ENCODE data around the gene CZIB. TPM values are rescaled to one million over a fixed set of nuclear protein-coding genes. Genes with fewer than 3 reads are reported as not detected.

CZIB gene
- total RNA-seq, 4 donors from 2014 or later, result 38.3 to 51.4 (median 44.9) TPM

DNA sequence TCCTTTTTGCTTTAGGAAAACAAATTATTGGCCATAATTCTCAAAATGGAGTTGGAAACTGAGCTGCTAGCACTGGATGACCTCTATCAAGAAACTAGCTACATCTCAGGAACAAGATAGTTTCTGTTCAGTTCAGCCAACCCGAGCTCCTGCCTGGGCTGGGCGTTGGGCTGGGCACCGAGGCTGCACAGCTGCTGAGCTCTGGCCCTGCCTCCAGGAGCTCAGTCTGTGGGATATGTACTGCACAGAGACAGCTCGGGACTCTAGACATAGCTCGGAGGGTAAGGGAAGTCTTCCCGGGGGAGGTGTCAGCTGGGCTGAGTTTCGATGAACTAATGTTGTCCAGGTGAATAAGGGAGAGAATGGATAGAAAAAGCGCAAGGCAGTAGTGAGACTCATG lies 53.5 kb downstream of the CZIB start:
- ATAC-seq, result no peak
- Histone ChIP-seq H3K27ac (no peak overlapping the region), H3K9me3 (no peaks in the 10 kb centered on the region), H3K4me3 (no peak overlapping the region), H3K36me3 (no peaks in the 10 kb centered on the region), H3K4me1 (no peaks in the 10 kb centered on the region), H3K27me3 (no peaks in the 10 kb centered on the region)
- in situ Hi-C loops (cut with MboI; ENCODE audit: low sequenced_read_pairs in 4 of 4), result no loop called here
- no peak for DNase-seq
- TF ChIP-seq POLR2A (IDR thresholded peaks at IDR 0.05), result no peak
- TF ChIP-seq, protein P1, sequence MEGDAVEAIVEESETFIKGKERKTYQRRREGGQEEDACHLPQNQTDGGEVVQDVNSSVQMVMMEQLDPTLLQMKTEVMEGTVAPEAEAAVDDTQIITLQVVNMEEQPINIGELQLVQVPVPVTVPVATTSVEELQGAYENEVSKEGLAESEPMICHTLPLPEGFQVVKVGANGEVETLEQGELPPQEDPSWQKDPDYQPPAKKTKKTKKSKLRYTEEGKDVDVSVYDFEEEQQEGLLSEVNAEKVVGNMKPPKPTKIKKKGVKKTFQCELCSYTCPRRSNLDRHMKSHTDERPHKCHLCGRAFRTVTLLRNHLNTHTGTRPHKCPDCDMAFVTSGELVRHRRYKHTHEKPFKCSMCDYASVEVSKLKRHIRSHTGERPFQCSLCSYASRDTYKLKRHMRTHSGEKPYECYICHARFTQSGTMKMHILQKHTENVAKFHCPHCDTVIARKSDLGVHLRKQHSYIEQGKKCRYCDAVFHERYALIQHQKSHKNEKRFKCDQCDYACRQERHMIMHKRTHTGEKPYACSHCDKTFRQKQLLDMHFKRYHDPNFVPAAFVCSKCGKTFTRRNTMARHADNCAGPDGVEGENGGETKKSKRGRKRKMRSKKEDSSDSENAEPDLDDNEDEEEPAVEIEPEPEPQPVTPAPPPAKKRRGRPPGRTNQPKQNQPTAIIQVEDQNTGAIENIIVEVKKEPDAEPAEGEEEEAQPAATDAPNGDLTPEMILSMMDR (IDR thresholded peaks at IDR 0.05 in 4 of 5, conservative IDR thresholded peaks at IDR 0.05 in 1 of 5), result no peak
- intact Hi-C loops (cut with DNase I; ENCODE audit: low total_unique reads), result no loop called here

DNA sequence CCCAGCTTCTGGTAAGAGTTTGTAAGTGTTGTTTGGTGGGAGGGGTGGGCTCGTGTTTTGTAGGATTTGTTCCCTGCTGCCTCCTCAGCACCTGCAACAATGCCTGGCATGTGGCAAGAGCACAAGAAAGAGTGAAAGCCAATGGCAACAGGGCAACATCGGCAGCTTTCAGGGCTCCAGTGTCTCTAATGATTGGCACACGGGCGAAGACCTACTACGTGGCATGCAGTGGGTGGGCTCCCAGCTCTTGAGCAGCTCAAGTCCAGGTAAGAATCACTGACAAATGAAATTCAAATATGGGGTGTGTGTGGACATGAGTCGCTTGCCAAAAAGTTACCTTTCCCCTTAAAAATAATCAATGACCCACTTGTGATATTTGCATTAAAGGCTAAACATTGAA lies 54.1 kb downstream of the CZIB start:
- ATAC-seq, result no peak
- no peak overlapping the region for H3K4me3 ChIP-seq
- H3K4me1 ChIP-seq, result no peaks in the 10 kb centered on the region
- in situ Hi-C loops (cut with MboI; ENCODE audit: low sequenced_read_pairs in 4 of 4), result no loop called here
- DNase-seq, result no peak
- no peaks in the 10 kb centered on the region for H3K9me3 ChIP-seq
- H3K27me3 ChIP-seq, result no peaks in the 10 kb centered on the region
- H3K36me3 ChIP-seq, result no peaks in the 10 kb centered on the region
- TF ChIP-seq POLR2A (IDR thresholded peaks at IDR 0.05), result no peak
- TF ChIP-seq, protein P1 (IDR thresholded peaks at IDR 0.05 in 4 of 5, conservative IDR thresholded peaks at IDR 0.05 in 1 of 5), result no peak
- intact Hi-C loops (cut with DNase I; ENCODE audit: low total_unique reads), result no loop called here
- H3K27ac ChIP-seq, result no peak overlapping the region

DNA sequence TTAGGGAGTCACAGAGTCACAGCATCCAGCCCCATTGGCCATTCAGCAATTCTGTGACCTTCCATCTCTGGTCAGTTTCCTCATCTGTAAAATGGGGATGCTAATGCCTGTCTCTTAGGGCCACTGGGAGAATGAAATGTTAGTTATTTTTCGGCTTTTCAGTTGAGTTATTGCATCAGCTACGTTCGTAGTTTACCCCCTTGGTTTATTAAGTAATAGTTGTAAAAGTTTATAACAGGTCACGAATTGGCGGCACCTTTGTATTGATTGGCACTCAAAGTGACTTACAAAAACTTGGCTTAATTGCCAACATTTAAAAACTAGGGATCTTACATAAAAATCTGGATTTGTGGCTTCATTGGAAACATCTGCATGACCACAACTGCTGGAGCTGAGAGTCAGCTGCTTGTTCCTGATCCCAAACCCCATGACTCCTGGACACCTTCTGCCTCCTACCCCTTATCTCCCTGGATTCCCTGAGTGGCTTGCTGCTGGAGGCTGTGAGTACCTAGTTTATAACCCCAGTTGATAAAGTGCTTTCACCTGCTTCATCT lies 54.9 kb downstream of the CZIB start:
- no peaks in the 10 kb centered on the region for H3K36me3 ChIP-seq
- H3K4me3 ChIP-seq, result no peak overlapping the region
- TF ChIP-seq POLR2A (IDR thresholded peaks at IDR 0.05), result no peak
- TF ChIP-seq, protein P1 (IDR thresholded peaks at IDR 0.05 in 4 of 5, conservative IDR thresholded peaks at IDR 0.05 in 1 of 5), result no peak
- ATAC-seq (peak in 1 of 2 donors; percentile 45), DNase-seq (no peak)
- no peak overlapping the region for H3K27ac ChIP-seq
- no peaks in the 10 kb centered on the region for H3K27me3 ChIP-seq
- H3K9me3 ChIP-seq, result no peaks in the 10 kb centered on the region
- intact Hi-C loops (cut with DNase I; ENCODE audit: low total_unique reads) (no loop called here), in situ Hi-C loops (cut with MboI; ENCODE audit: low sequenced_read_pairs in 4 of 4) (no loop called here)
- H3K4me1 ChIP-seq, result no peaks in the 10 kb centered on the region

Other genes with a start within 250 kb of the CZIB start
- gene PODN, start 158.4 kb downstream of the CZIB start, total RNA-seq, result 10 to 100 TPM; 10.2 to 15.9 (median 13.0) TPM
- 1 to 10 TPM in 1 of 4 donors, under 1 TPM in 2, not detected in 1; 0.24 to 1.1 (median 0.25) TPM for gene SLC1A7, start 78.0 kb downstream of the CZIB start, total RNA-seq
- gene CPT2, start 23.8 kb downstream of the CZIB start, total RNA-seq, result 10 to 100 TPM; 13.3 to 30.6 (median 26.6) TPM
- 10 to 100 TPM; 12.9 to 34.3 (median 19.8) TPM for gene MAGOH, start 17.9 kb upstream of the CZIB start, total RNA-seq
- gene LRP8, start 107.4 kb upstream of the CZIB start, total RNA-seq, result 1 to 10 TPM in 2 of 4 donors, under 1 TPM in 2; 0.36 to 4.2 (median 1.4) TPM
- gene DMRTB1, start 238.8 kb upstream of the CZIB start, total RNA-seq, result not detected